ENCODE results near the gene SYCE3. TPM values are rescaled to one million over a fixed set of nuclear protein-coding genes. Genes with fewer than 3 reads are reported as not detected.

The SYCE3 gene
- total RNA-seq, 3 donors from 2014 or later, result not detected

DNA sequence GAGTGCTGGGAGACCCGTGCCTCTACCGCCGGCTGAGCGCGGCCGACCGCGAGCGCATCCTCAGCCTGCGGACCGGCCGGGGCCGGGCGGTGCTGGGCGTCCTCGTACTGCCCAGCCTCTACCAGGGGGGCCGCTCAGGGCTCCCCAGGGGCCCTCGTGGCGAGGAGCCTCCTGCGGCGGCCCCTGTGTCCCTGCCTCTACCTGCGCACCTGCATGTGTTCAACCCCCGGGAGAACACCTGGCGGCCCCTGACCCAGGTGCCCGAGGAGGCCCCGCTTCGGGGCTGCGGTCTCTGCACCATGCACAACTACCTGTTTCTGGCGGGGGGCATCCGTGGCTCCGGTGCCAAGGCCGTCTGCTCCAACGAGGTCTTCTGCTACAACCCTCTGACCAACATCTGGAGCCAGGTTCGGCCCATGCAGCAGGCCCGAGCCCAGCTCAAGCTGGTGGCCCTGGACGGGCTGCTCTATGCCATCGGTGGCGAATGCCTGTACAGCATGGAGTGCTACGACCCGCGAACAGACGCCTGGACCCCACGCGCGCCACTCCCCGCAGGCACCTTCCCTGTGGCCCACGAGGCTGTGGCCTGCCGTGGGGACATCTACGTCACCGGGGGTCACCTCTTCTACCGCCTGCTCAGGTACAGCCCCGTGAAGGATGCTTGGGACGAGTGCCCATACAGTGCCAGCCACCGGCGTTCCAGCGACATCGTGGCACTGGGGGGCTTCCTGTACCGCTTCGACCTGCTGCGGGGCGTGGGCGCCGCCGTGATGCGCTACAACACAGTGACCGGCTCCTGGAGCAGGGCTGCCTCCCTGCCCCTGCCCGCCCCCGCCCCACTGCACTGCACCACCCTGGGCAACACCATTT is 13.6 kb downstream of the SYCE3 start:
- peak; percentile 4 for ATAC-seq
- peak in 2 of 3 donors; percentile 27 to 63 for DNase-seq
- intact Hi-C loops (cut with DNase I, micrococcal nuclease), result no loop called here

DNA sequence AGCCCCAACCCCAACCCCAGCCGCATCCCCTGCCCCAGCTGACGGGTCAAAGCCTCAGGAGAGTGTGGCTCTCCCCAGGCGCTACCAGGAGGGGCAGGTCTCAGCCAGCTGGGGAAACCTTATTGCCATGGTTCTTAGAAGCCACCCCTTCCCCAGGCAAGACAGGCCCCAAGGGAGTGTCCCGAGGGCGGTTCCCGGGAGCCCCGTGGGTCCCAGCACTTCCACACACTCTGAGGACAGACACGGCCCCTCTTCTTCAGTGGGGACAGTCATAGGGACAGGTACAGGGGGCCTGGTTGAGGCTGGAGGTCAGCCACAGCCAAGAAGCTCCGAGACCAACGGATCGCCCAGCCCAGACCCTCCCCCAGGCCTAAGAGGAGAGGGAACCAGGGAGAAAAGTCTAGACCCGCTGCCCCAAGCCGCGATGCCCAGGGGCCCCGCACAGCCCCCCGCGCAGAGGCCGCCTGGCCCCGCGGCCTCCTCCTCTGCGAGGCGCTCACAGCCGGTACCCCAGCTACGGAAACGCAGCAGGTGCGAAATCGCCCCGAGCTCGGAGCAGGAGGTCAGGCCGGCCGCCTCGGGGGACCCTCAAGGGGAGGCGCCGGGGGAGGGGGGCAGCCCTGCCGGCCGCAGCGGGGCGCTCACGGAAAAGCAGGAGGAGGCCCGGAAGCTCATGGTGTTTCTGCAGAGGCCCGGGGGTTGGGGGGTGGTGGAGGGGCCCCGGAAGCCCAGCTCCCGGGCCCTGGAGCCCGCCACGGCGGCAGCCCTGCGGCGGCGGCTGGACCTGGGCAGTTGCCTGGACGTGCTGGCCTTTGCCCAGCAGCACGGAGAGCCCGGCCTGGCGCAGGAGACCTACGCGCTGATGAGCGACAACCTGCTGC is 14.4 kb downstream of the SYCE3 start:
- TF ChIP-seq, protein P1, sequence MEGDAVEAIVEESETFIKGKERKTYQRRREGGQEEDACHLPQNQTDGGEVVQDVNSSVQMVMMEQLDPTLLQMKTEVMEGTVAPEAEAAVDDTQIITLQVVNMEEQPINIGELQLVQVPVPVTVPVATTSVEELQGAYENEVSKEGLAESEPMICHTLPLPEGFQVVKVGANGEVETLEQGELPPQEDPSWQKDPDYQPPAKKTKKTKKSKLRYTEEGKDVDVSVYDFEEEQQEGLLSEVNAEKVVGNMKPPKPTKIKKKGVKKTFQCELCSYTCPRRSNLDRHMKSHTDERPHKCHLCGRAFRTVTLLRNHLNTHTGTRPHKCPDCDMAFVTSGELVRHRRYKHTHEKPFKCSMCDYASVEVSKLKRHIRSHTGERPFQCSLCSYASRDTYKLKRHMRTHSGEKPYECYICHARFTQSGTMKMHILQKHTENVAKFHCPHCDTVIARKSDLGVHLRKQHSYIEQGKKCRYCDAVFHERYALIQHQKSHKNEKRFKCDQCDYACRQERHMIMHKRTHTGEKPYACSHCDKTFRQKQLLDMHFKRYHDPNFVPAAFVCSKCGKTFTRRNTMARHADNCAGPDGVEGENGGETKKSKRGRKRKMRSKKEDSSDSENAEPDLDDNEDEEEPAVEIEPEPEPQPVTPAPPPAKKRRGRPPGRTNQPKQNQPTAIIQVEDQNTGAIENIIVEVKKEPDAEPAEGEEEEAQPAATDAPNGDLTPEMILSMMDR (IDR thresholded peaks at IDR 0.05), result no peak
- intact Hi-C loops (cut with DNase I, micrococcal nuclease), result no loop called here
- H3K4me3 ChIP-seq, result no peak overlapping the region
- ATAC-seq (peak; percentile 34), DNase-seq (peak in 2 of 3 donors; percentile 59 to 74)
- no peaks in the 10 kb centered on the region for H3K9me3 ChIP-seq
- H3K36me3 ChIP-seq (ENCODE audit: low read depth), result no peaks in the 10 kb centered on the region
- H3K4me1 ChIP-seq (ENCODE audit: low read depth), result peaks cover 7% of the 10 kb centered on the region

More for the DNA sequence above, 13.6 kb downstream of the SYCE3 start:
- H3K4me1 ChIP-seq (ENCODE audit: low read depth), result peaks cover 7% of the 10 kb centered on the region
- H3K36me3 ChIP-seq (ENCODE audit: low read depth), result no peaks in the 10 kb centered on the region
- no peak overlapping the region for H3K4me3 ChIP-seq
- no peaks in the 10 kb centered on the region for H3K9me3 ChIP-seq
- TF ChIP-seq, protein P1 (IDR thresholded peaks at IDR 0.05), result no peak

DNA sequence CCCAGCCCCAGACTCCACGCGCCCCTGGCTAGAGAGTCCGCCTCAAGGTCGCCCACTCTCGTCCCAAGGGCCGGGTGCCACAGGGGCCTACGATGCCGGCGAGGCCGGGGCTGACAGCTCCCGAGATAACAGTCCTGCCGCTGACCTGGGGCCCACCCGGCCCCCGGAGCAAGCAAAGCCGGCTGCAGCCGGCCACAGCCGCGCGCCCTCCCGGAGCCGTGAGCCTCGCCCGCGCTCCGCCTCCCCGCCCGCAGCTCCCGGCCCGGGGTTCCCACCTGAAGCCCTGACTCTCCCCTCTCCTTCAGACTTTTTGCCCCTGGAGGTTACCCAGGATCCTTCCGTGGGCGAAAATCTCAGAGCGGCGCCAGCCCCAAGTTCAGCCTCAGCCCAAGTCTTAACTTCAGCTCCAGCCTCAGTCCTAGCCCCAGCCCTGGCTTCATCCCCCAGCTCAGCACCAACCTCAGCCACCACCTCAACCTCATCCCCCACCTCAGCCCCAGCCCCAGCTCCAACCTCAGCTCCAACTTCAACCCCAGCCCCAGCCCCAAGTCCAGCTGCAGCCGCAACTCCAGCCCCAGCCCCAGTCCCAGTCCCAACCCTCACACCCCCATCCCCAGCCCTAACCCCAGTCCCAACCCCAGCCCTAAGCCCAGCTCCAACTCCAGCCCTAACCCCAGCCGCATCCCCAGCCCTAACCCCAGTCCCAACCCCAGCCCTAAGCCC is 15.3 kb downstream of the SYCE3 start:
- peak in 2 of 3 donors; percentile 28 to 57 for DNase-seq

DNA sequence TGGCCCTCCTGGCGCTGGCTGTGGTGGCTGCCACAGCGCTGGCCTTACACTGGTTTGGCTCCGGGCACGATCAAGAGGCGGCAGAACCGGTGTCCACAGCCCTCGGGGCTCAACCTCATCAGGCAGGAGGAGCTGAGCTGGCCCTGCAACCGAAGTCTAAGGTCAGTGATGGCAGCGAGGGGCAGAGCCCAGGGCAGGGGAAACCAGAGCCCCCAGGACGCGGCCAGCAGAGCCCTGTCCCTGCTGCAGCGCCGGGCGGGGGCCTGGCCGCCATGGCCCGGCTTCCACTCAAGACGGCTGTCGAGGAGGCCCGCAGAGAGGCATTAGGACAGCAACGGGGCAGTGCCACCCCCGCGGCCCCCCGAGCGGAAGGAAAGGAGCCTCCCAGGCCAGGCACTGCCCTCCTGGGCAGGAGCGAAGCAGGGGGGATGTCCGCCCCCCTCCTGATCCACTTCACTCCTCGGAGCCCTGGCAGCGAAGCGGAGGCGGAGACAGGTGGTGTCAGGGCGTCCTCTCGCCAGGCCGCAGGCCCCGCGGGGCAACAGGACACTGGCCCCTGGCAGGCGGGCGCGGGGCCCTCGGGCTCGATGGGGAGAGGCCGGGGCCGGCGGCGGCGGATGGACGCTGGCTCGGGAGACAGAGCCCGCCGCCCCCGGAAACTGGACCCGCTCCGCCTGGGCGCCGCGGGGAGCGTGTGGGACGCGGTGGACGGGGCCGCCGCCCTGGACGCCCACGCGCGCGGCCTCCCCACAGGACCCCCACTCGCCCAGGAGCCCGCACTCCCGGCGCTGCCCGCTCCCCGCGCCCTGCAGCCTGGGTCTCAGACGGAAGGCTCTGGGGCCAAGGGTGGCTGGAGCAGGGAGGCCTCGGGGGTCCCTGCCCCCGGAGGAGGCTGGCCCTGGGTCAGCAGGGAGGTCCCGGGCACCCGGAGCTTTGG is 16.1 kb downstream of the SYCE3 start:
- Histone ChIP-seq H3K4me1 (ENCODE audit: low read depth) (peaks cover 7% of the 10 kb centered on the region), H3K36me3 (ENCODE audit: low read depth) (no peaks in the 10 kb centered on the region), H3K9me3 (no peaks in the 10 kb centered on the region), H3K4me3 (no peak overlapping the region)
- intact Hi-C loops (cut with DNase I, micrococcal nuclease), result no loop called here
- TF ChIP-seq, protein P1 (IDR thresholded peaks at IDR 0.05), result no peak
- DNase-seq (peak in 1 of 3 donors; percentile 35), ATAC-seq (no peak)

More for the DNA sequence above, 15.3 kb downstream of the SYCE3 start:
- Histone ChIP-seq H3K9me3 (no peaks in the 10 kb centered on the region), H3K36me3 (ENCODE audit: low read depth) (no peaks in the 10 kb centered on the region), H3K4me1 (ENCODE audit: low read depth) (peaks cover 7% of the 10 kb centered on the region), H3K4me3 (no peak overlapping the region)
- TF ChIP-seq, protein P1 (IDR thresholded peaks at IDR 0.05), result no peak
- no peak for ATAC-seq
- intact Hi-C loops (cut with DNase I, micrococcal nuclease), result no loop called here

Measured in mucosa of descending colon (tissue), 3 donors.